H9 (cell line): ENCODE data around the gene HBZ. TPM values are rescaled to one million over a fixed set of nuclear protein-coding genes. Genes with fewer than 3 reads are reported as not detected.

Source experiments
- DNase-seq: peaks from one replicate; pipeline ENCODE4 v3.0.0-alpha.2; 2017
- H2AFZ ChIP-seq: one replicate; pipeline ENCODE4 v1.6.1; 2013; ENCODE audit warnings: mild to moderate bottlenecking, low read length, control low read depth, moderate library complexity
- H2AK5ac ChIP-seq: 2 replicates; pipeline ENCODE4 v1.6.1; 2013; ENCODE audit warnings: low read length, control low read depth, mixed read lengths; ENCODE audit not compliant: insufficient read length
- H2BK120ac ChIP-seq: one replicate; pipeline ENCODE4 v1.6.1; 2013; ENCODE audit warnings: low read depth, mild to moderate bottlenecking, low read length, control low read depth, inconsistent platforms; ENCODE audit not compliant: poor library complexity, severe bottlenecking
- H2BK12ac ChIP-seq: 2 replicates; pipeline ENCODE4 v1.6.1; 2013; ENCODE audit warnings: low read length, control low read depth, mixed read lengths, low read depth; ENCODE audit not compliant: insufficient read length
- H2BK15ac ChIP-seq: 2 replicates; pipeline ENCODE4 v1.6.1; 2013; ENCODE audit warnings: low read depth, low read length, control low read depth
- H2BK20ac ChIP-seq: one replicate; pipeline ENCODE4 v1.6.1; 2013; ENCODE audit warnings: low read depth, mild to moderate bottlenecking, low read length, control low read depth, inconsistent platforms; ENCODE audit not compliant: poor library complexity, severe bottlenecking
- H2BK5ac ChIP-seq: 2 replicates; pipeline ENCODE4 v1.6.1; 2013; ENCODE audit warnings: low read length, control low read depth, mixed read lengths; ENCODE audit not compliant: insufficient read length
- H3K14ac ChIP-seq: 2 replicates; pipeline ENCODE4 v1.6.1; 2013; ENCODE audit warnings: low read length, control low read depth; ENCODE audit not compliant: insufficient read depth
- H3K18ac ChIP-seq: 2 replicates; pipeline ENCODE4 v1.6.1; 2013; ENCODE audit warnings: low read depth, mild to moderate bottlenecking, mixed read lengths, low read length, control low read depth; ENCODE audit not compliant: insufficient read length
- H3K23ac ChIP-seq: 2 replicates; pipeline ENCODE4 v1.6.1; 2013; ENCODE audit warnings: low read length, control low read depth, mixed read lengths, low read depth; ENCODE audit not compliant: insufficient read length
- H3K23me2 ChIP-seq: 2 replicates; pipeline ENCODE4 v1.6.1; 2013; ENCODE audit warnings: low read depth, mild to moderate bottlenecking, mixed read lengths, low read length, control low read depth; ENCODE audit not compliant: insufficient read length, poor library complexity, severe bottlenecking
- H3K27ac ChIP-seq: 2 replicates; pipeline ENCODE4 v1.5.1; 2013; ENCODE audit warnings: low read length, control low read depth, mixed read lengths, low read depth; ENCODE audit not compliant: insufficient read length
- H3K27me3 ChIP-seq: 2 replicates; pipeline ENCODE4 v1.6.1; 2013; ENCODE audit warnings: low read length, control low read depth, inconsistent platforms; ENCODE audit not compliant: insufficient read depth
- H3K4ac ChIP-seq: 2 replicates; pipeline ENCODE4 v1.6.1; 2013; ENCODE audit warnings: low read depth, mild to moderate bottlenecking, control low read depth, inconsistent platforms, low read length, moderate library complexity
- H3K4me1 ChIP-seq: 2 replicates; pipeline ENCODE4 v1.6.1; 2013; ENCODE audit warnings: low read length, control low read depth, inconsistent platforms; ENCODE audit not compliant: insufficient read depth
- H3K4me2 ChIP-seq: 2 replicates; pipeline ENCODE4 v1.6.1; 2013; ENCODE audit warnings: low read length, control low read depth, mixed read lengths; ENCODE audit not compliant: insufficient read length, insufficient read depth
- H3K56ac ChIP-seq: 2 replicates; pipeline ENCODE4 v1.6.1; 2013; ENCODE audit warnings: low read depth, mild to moderate bottlenecking, mixed read lengths, low read length, control low read depth; ENCODE audit not compliant: insufficient read length
- H3K79me1 ChIP-seq: 2 replicates; pipeline ENCODE4 v1.6.1; 2013; ENCODE audit warnings: low read depth, mild to moderate bottlenecking, moderate library complexity, low read length, control low read depth, inconsistent platforms; ENCODE audit not compliant: insufficient read depth, poor library complexity, severe bottlenecking
- H3K79me2 ChIP-seq: 2 replicates; pipeline ENCODE4 v1.6.1; 2013; ENCODE audit warnings: low read length, control low read depth, inconsistent platforms; ENCODE audit not compliant: insufficient read depth
- H3K9ac ChIP-seq: 2 replicates; pipeline ENCODE4 v1.6.1; 2013; ENCODE audit warnings: low read length, control low read depth, mixed read lengths; ENCODE audit not compliant: insufficient read length; ENCODE audit errors: extremely low read depth
- H3K9me3 ChIP-seq: one replicate; pipeline ENCODE4 v1.6.1; 2013; ENCODE audit warnings: low read depth, low read length, inconsistent platforms; ENCODE audit not compliant: control insufficient read depth
- H3T11ph ChIP-seq: one replicate; pipeline ENCODE4 v1.6.1; 2013; ENCODE audit warnings: mild to moderate bottlenecking, low read length, control low read depth, inconsistent platforms
- H4K20me1 ChIP-seq: one replicate; pipeline ENCODE4 v1.6.1; 2013; ENCODE audit not compliant: control insufficient read depth, insufficient read length, insufficient read depth
- H4K5ac ChIP-seq: 2 replicates; pipeline ENCODE4 v1.6.1; 2013; ENCODE audit warnings: low read depth, mild to moderate bottlenecking, mixed read lengths, low read length, control low read depth; ENCODE audit not compliant: insufficient read length
- H4K8ac ChIP-seq: replicated peaks from 2 replicates; pipeline ENCODE4 v1.6.1; 2013; ENCODE audit warnings: low read length, control low read depth, mixed read lengths, low read depth; ENCODE audit not compliant: insufficient read length
- H4K91ac ChIP-seq: 2 replicates; pipeline ENCODE4 v1.6.1; 2013; ENCODE audit warnings: low read depth, mild to moderate bottlenecking, moderate library complexity, mixed read lengths, low read length, control low read depth; ENCODE audit not compliant: insufficient read length
- H3K27ac Mint-ChIP-seq, 3 experiments: 2 replicates in 2 of 3; 3 replicates in 1 of 3; pipeline ENCODE4 v1.8.0; 2020 to 2021; ENCODE audit warnings: mixed read lengths in 3 of 3, mild to moderate bottlenecking in 1 of 3, moderate library complexity in 1 of 3
- H3K27me3 Mint-ChIP-seq: 2 replicates; pipeline ENCODE4 v1.8.0; 2021; ENCODE audit warnings: low read depth, mild to moderate bottlenecking, moderate library complexity, mixed read lengths
- H3K36me3 Mint-ChIP-seq, 3 experiments: 2 replicates in 2 of 3; 3 replicates in 1 of 3; pipeline ENCODE4 v1.8.0; 2020 to 2021; ENCODE audit warnings: low read depth in 3 of 3, mixed read lengths in 3 of 3; ENCODE audit not compliant: insufficient read depth in 1 of 3
- H3K4me1 Mint-ChIP-seq, 2 experiments: 2 replicates each; pipeline ENCODE4 v1.8.0; 2020; ENCODE audit warnings: mixed read lengths in 2 of 2
- H3K4me3 Mint-ChIP-seq, 2 experiments: 2 replicates in 1 of 2; 3 replicates in 1 of 2; pipeline ENCODE4 v1.8.0; 2020 to 2021; ENCODE audit warnings: mild to moderate bottlenecking in 2 of 2, mixed read lengths in 2 of 2, moderate library complexity in 1 of 2
- H3K9me3 Mint-ChIP-seq, 2 experiments: 2 replicates in 1 of 2; 3 replicates in 1 of 2; pipeline ENCODE4 v1.8.0; 2020; ENCODE audit warnings: mild to moderate bottlenecking in 2 of 2, mixed read lengths in 2 of 2, moderate library complexity in 1 of 2
- CTCF ChIP-seq: fragments of 200-600 bp; sonication (generic); conservative IDR thresholded peaks from 3 replicates; pipeline ENCODE4 v1.8.0; 2021; ENCODE audit warnings: antibody characterized with exemption, mild to moderate bottlenecking
- WGBS: extraction: QIAGEN DNeasy Blood & Tissue Kit; methylation state at CpG from one replicate; pipeline ENCODE4 v1.1.7; 2013; ENCODE audit warnings: missing lambda C conversion rate, low lambda C conversion rate, mixed read lengths; ENCODE audit not compliant: insufficient read length; ENCODE audit errors: extremely low coverage; 5-methylcytosine and 5-hydroxymethylcytosine counted together
- total RNA-seq: library from RNA; stranded (reverse); gene quantifications from 2 replicates; pipeline ENCODE4 v1.2.1, GENCODE V29; 2021

HBZ gene
- total RNA-seq, 1 experiment from 2014 or later, result not detected

- H2BK5ac ChIP-seq, result no peak overlapping the region
- H4K8ac ChIP-seq, result no peak overlapping the region
- Mint-ChIP-seq H3K4me3 (no peak overlapping the region), H3K27ac (peak overlapping the region in 1 of 3 experiments; percentile 59; a peak in 2 of 7 replicates), H3K4me1 (no peaks in the 10 kb centered on the region), H3K27me3 (peaks cover 25% of the 10 kb centered on the region), H3K9me3 (no peaks in the 10 kb centered on the region; a peak in 1 of 5 replicates), H3K36me3 (peaks cover 6 to 22% (median 18%) of the 10 kb centered on the region in 3 experiments; a peak in 6 of 7 replicates)
- no peaks in the 10 kb centered on the region for H3K79me1 ChIP-seq
- H3K9ac ChIP-seq, result no peak overlapping the region
- no peak overlapping the region for H3K23ac ChIP-seq
- no peaks in the 10 kb centered on the region for H3K79me2 ChIP-seq
- no peak overlapping the region for H4K5ac ChIP-seq
- no peak overlapping the region for H2BK12ac ChIP-seq
- no peak overlapping the region for H3T11ph ChIP-seq
- H3K18ac ChIP-seq, result no peak overlapping the region
- WGBS, result no CpG with 5 or more reads among the region's 7 CpGs
- H3K4me1 ChIP-seq, result no peaks in the 10 kb centered on the region
- DNase-seq, result no peak
- H4K91ac ChIP-seq, result no peak overlapping the region
- H3K27ac ChIP-seq, result no peak overlapping the region
- no peak for TF ChIP-seq CTCF
- H2AFZ ChIP-seq, result no peak overlapping the region
- H3K27me3 ChIP-seq, result peaks cover 17% of the 10 kb centered on the region; the same call in 1 of the 2 replicates
- H4K20me1 ChIP-seq, result no peaks in the 10 kb centered on the region
- no peak overlapping the region for H2BK120ac ChIP-seq
- H3K4ac ChIP-seq, result no peak overlapping the region
- H3K56ac ChIP-seq, result no peak overlapping the region
- H2BK15ac ChIP-seq, result no peak overlapping the region
- no peak overlapping the region for H3K4me2 ChIP-seq
- no peak overlapping the region for H2BK20ac ChIP-seq
- H3K14ac ChIP-seq, result no peak overlapping the region
- H3K23me2 ChIP-seq, result peaks cover 5% of the 10 kb centered on the region
- no peaks in the 10 kb centered on the region for H3K9me3 ChIP-seq
- no peak overlapping the region for H2AK5ac ChIP-seq
These were observed 30.6 kb downstream of the HBZ start for GRCh38 chr16:183005-183404.
